HG03354 (cell line): ENCODE measurements around the gene CD93.

Source experiments
- ATAC-seq: cut with Tn5 transposase; IDR thresholded peaks from one replicate; pipeline ENCODE4 v1.9.1; 2021; ENCODE audit warnings: mild to moderate bottlenecking; ENCODE audit not compliant: unreplicated experiment, poor library complexity, severe bottlenecking

The CD93 gene

DNA sequence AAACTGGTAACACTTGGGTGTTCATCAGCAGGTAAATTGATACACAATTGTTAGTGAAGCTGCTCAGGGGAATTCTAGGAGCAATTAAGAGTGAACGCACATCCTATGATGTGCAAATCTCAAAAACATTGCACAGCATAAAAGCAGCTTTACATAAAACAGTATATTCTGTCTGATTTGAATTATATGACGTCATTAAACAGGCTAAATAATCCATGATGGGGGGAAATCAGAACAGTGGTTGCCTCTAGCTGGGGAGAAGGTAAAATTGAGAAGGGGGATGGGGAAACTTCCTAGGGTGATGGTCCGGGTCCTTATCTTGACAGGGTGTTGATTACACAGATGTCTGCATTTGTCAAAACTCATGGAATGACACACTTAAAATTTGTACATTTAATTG is 19.4 kb downstream of the CD93 start:
- ATAC-seq = no peak

DNA sequence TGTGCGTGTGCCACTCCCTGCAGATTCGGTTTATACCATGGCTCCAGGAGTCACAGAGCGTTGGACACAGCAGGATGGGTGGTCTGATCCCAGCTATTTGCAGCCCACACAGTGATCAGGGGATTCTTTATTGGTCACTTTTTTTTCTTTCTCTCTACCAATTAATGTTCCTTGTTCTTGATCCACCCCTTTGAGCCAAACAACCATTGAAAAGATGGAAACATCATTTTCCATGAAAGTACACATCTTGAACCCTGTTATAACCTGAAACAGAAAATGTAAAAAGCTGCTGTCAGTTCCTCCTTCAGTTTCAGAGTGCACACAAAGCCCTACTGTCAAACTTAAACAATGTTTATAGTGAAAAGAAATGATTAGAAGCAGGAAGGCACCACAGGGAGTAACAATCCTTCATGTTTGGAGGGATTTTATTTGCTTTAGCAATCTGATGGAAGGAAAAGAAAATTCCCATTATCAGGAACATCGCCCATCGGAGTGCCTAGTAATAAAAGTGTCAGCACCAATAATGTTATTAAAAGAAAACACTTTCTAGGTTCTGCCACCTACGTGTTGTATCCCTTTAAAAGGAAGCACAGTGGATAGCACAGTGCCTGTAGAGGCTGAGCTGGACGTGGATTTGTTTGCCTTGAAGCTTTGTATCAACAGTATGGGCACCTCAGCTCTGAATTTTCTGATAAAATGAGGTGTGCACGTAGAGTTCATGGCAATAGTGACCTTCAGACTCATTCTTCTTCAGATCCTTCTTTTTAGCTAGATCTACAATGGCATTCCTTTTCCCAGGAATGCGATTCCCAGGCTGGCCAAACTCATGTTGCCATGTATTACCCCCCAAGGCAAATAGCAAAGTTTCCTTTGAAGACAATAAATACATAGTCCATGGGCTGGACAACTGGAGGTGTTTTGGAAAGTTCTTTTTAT is 20.6 kb downstream of the CD93 start:
- no peak for ATAC-seq

DNA sequence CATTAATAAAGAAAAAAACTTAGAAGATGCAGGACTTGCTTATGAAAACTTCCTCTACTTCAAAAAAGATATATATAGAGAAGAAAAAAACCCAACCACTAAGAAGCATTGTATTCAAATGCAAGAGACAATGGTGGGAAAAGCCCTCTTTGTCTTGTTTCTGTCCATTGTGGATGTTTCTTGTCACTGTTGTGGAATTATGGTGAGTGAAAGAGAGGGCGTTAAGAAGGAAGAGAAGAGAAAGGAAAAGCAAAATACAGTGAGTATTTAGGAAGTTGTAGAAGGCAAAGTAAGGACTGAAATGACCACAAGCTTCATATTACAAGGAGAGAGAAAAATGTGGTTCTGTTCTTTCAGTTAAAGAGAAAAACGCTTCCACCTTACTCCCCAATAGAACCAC is 22.5 kb downstream of the CD93 start:
- no peak for ATAC-seq

DNA sequence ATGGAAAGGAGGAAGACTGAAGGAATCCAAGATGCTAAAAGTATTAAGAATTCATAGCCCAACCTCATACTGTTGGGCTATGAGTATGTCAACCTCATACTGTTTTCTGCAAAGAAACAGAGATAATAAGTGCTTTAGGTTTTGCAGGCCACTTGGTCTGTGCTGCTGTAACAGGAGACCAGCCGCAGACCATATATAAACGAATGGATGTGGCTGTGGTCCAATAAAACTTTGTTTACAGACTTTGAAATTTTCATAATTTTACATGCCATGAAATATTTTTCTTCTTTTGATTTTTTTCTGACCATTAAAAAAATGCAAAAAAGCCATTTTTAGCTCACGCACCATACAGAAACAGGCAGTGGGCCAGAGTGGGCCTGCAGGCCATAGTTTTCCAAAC is 23.0 kb downstream of the CD93 start:
- no peak for ATAC-seq

DNA sequence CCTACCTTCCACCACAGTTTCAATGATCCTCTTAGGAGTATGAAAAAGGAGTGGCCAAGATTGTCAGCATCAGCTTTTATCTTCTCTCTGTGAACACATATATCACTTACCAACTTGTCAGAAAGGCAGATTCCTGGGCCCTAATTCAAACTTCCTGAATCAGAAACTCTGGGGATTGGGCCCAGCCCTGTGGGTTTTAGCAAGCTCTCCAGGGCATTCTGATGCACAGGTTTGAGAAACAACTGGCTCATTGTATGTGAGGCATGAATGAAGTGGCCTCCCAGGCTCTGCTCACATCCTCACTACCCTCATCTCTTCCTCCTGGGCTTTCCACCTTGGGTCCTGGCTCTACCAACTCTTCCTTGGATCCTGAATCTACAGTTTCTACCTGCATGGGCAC is 23.5 kb downstream of the CD93 start:
- ATAC-seq = no peak

DNA sequence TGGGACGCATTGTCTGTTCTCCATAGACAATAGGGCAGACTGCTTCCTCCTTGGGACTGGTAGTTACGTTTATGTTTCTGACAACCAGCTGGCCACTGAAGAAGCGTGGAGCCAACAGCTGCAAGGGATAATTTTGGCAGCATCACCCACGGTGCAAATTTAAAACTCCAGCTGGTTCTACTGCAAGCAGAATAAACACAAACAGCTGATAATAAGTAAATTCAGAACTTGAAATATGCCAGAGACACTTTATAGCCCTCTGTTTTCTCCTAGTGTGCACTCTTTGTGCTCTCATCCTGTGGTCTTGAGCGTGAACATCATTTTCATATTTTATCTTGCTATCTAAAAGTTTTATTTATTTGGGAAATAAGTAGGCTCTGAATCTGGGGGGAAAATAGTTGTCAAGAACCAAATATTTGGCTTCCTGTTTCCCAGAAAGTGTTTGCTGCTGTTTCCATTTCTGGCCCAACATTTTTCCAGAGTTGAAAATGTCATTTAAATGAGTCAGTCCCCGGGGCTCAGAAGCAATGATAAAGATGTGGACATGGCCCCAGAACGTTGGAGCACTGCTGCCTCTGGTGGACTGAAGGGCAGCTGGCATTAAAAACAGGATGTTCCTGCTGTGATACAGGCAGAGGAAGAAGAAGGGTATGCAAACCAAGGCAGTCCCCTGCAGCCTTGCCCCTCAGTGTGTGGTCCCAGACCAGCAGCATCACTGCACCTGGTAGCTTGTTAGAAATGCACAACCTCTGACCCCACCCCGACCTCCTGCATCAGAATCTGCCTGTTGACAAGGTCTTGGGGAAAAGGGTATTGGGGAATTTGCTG is 24.2 kb downstream of the CD93 start:
- ATAC-seq = no peak

DNA sequence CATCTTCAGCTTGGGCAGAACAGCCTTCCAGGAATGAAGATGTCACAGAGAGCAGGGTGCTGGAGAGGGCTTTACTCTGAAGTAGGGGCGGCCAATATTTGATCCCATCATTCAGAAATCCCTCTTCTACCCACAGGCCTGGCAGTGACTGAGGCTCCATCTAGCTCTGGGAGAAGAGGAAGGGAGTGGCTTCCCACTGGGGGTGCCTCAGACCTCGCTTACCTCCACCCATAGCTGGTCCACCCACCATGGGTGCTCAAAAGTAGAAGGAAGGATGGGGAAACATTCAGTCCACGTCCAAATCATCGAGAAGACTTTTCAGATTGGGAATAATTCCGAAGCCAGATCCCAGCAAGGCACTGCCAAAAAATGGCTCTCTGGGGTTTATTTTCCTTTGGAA is 24.9 kb downstream of the CD93 start:
- ATAC-seq = no peak

DNA sequence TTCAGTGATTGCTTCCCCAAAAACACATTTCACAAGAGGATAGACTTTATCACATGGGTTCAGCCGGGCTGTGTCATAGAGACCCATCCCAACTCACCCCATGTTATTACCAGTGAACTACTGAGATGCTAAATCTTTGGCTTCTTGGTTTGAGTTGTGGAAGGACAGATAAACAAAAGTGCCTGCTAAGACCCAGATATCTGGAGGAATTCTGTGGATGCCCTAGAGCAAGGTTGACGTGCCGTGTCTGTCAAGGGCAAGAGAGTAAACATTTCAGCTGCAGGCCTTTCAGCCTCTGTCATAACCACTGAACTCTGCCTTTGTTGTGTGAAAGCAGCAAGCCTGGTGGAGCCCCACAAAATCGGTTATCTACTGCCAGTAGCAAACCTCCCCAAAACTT is 25.5 kb downstream of the CD93 start:
- no peak for ATAC-seq

DNA sequence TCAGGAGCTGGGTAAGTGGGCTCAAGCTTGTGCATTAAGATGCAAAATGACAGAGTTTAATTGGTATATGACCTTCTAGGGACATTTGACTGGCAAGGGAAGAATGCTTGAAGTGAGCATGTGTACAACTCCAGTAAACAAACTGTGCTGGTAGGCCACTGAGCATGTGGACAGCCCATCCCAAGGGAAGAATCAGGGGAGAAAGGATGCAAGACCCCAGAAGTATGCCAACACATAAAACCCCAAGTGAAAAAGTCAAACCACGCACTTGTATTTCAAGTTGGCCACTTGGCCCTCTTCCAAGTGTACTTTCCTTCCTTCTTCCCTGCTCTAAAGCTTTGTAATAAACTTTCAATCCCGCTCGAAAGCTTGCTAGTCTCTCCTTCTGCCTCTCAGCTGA is 26.3 kb downstream of the CD93 start:
- no peak for ATAC-seq

DNA sequence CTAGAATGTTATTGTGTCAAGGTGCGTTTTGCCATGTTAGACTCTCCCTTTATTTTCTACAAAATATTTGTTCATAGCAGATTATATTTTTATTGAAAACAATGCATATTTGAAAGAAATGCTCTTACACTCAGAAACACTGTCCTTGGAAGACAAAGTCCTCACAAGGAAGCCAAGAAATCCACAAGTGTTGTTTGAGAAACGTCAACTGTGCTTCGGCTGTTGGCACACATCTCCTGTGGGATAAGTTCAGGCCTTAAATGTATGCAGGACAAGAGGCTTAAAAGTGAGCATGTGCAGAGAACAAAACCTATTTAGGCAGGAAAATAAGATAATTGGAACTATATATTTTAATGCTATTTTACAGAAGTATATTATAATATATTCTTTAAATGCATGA is 27.1 kb downstream of the CD93 start:
- no peak for ATAC-seq

DNA sequence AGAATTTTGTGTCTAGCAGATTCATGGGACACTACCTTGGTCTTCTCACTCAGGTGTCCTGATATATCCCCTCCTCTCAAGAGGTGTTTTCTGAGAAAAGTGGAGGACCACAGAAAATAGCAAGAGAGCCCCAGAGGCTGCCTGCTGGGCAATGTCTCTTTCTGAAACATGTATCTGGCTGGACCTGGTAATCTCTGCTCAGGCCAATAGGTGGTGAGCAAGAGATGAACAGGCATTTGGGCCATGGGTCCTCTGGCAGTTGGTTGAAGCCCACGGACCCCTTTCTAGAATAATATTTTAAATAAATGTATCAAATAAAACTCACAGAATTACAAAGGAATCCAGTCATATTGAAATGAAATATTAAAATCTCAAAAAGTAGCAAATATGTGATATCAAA is 27.9 kb downstream of the CD93 start:
- no peak for ATAC-seq

DNA sequence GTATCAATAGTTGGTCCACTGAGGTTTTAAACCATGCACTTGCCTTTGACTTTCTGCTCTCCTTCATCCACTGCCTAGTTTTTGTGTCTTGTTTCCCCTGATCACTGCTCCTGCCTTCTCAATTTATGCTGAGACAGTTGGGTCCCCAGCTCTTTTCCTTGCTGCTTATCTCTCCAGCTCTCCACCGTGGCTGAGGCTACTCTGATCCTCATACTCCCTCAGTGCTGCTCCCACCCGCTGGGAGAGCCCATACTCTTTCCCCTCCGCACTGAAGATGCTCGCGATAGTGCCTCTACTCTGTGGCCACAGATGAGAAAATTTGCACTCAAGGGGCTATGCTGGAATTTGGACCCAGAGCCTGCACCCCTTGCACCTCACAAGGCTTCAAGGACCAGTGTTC is 33.2 kb downstream of the CD93 start:
- ATAC-seq = no peak

DNA sequence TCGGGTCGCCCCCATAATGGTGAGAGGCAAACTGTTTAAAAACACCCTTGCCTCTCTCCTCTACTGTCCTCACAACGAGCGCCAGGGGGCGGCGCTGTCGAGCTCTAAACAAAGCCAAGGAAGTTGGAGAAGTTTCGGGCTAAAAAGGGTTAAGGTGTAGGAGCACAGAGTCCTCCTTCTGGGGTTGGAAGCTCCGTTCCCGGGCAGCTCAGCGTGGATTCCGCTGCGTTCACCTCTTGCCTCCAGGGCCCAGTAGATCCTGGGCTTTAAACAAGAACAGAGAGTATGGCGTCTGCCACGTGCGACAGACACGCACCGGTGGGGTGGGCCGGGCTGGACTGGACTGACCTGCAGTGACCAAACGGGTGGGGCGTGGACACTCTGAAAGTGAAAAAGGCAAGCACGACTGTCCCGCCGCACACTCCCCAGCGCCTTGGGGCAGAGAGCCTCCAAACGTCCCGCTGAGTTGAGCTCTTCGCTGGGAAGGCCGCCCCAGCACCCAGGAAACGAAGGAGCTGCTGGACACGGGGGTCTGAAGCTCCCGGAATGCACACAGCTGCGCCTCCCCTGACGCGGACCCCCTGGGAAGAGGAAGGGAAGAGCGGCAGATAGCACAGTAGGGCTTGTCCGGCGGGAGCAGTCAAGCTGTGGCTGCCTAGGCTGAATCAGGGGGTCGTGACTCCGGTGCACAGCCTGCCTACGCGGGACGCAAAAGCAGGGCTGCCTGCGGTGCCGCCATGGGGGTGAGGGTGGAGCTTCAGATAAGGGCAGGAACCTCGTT is 35.1 kb downstream of the CD93 start:
- no peak for ATAC-seq

DNA sequence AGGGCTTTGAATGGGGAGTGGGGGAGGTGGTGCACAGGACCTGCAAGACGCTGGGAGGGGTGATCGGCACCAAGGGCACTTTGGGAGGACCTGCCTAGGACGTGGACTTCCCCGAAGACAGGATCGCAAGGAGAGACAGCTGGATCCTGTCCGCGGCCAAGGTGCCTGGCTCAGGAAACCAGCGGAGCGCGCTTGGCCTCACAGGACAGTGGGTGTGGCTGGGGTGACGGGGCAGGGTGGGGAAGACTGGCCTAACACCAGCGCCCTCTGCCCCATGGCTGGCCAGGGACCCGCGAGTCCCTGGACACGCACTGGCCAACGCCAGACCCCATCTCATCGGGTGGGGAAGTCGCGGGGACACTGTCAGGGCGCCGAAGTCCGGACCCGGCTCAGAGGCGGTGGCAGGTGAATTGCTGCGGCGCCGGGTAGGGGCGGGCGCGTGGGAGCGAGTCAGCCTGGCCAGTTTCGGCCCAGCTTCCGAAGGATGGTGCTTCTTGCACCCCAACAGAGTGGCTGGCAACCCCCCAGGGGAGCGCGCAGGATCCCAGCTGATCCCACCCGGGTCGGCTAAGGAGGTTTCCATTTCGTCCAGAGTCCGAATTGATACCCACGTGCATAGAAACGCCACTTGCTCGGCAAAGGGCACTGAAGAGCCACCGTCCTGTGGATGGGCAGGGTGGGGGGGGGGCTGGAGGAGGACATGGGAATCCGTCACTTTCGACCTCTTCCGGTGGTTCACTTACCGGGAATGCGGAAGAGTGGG is 35.9 kb downstream of the CD93 start:
- ATAC-seq = no peak

DNA sequence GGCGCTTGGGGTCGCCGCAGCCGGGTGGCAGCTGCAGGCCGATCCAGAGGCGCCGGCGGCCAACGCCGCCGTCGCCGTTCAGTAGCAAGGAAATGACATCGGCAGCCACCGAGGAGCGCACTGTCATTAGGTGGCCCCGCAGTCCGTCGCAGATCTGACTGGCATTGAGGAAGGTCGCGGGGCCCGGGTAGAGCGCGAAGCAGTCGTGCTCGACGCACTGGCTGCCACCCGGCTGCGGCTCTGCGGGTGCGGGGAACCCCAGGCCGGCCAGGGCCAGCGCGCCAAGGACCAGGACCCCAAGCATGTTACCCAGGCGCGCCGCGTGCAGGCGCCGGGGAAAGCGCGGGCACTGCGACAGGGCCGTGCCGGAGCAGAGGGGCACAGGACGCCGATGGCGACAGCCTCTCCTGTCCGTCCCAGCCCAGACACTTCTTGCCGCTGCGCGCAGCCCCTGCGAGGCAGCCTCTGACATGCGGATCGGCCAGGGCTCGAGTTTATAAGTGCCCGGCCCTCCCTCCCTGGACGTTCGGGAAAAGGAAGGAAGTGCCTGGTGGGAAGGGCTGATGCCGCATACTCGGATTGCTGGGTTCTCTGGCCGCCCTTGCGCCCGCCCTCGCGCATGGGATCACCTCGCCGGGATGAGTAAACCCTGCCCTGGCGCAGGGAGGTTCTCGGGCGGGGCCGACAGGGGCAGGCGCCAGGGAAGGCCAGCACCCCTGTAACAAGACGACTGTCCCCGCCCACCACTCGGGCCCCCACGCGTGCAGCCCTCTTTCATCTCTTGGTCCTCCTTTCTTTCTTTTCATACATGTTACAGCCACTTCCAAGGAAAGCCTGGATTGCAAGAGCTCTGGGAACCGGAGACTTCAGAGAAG is 36.7 kb downstream of the CD93 start, which contains the start of gene THBD:
Gene THBD, minus strand, starts transcription at position 472 of the 875 bp plus-strand sequence. Its CDS starts 168 bp downstream, at position 304.
- no peak for ATAC-seq

DNA sequence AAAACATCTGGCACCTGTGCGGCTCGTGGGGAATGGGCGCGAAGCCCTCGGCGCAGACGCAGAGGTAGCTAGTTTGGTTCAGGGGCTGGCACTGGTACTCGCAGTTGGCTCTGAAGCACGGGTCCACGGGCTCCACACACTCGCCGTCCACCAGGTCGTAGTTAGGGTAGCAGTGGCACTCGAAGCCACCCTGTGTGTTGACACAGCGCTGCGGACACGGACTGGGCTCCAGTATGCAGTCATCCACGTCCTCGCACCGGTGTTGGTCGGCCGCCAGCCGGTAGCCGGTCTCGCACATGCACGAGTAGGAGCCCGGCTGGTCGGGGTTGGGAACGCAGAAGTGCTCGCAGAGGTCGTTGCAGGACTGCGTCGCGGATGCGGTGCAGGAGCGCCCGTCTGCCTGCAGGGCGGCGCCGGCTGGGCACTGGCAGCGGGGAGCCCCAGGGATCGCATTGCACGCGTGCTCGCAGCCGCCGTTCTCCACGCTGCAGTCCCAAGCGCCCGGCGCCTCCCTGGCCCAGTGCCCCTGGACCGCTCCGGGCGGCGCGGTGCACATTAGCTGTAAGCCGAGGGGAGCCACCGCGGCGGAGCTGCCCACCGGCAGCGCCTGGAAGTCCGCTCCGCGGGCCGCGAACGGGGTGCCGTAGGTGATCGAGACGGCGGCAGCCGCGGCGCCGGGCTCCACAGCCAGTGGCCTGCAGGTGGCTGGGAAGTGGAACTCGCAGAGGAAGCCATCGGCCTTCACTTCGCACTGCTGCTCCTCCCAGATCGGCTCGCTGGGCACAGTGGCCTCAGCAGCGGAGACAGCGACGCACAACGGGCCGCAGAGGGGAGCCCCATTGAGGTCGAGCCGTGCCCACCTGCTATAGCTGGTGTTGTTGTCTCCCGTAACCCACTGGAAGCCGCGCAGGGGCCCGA is 37.6 kb downstream of the CD93 start:
- no peak for ATAC-seq

DNA sequence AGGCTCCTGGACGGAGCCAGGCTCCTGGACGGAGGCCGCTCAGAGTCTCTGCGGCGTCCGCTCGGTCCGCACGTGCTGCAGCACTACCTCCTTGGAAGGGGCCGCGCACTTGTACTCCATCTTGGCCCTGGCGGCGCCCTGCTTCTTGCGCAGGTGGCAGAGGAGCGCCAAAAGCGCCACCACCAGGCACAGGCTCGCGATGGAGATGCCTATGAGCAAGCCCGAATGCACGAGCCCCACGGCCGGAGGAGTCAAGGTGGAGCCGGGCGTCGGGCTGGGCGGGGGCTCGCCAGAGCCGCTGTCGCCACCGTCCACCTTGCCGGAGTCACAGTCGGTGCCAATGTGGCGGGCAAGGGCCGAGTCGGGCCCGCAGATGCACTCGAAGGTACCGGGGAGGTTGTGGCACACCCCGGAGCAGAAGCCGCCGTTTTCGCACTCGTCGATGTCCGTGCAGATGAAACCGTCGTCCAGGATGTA is 38.3 kb downstream of the CD93 start:
- no peak for ATAC-seq
